Stimulated activated CD8-positive, alpha-beta memory T cell treated with anti-CD3 and anti-CD28 coated beads, Interleukin-15, amount 100 ng/mL, for 24 hours (primary cell): ENCODE measurements around the gene CDY2B.
"Not testable (repeated sequence)": the region's sequence is repeated elsewhere in the genome, so short reads cannot be mapped to it uniquely, and the experiment has no call there.

Source experiments
- DNase-seq: peaks from one replicate; pipeline ENCODE4 v3.0.0-alpha.2; 2020; ENCODE audit warnings: low read depth

CDY2B gene, protein sequence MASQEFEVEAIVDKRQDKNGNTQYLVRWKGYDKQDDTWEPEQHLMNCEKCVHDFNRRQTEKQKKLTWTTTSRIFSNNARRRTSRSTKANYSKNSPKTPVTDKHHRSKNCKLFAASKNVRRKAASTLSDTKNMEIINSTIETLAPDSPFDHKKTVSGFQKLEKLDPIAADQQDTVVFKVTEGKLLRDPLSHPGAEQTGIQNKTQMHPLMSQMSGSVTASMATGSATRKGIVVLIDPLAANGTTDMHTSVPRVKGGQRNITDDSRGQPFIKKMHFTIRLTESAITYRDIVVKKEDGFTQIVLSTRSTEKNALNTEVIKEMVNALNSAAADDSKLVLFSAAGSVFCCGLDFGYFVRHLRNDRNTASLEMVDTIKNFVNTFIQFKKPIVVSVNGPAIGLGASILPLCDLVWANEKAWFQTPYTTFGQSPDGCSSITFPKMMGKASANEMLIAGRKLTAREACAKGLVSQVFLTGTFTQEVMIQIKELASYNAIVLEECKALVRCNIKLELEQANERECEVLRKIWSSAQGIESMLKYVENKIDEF

DNA sequence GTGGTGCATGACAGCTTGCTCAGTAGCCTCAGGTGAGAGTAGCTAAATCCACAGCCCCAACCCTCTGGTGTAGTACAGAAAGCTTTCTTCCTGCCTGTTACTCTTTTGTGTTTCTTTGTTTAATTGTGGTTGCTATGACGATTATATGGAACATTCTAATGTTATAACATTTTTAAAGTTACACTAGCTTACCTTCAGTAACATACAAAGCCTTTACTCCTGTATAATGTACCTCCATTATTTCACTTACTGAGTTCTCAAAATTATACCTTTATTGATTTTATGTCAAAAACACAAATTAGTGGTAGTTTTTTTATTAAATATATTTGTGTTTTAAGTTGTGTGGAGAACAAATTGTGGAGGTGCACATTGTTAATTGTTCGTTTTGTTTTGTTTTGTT is at the start of gene CDY2B:
CDY2B (minus strand) TSS at position 101 of the 400 bp plus-strand sequence. CDS start 328 bp downstream, outside the sequence.
- not testable (repeated sequence) for DNase-seq

DNA sequence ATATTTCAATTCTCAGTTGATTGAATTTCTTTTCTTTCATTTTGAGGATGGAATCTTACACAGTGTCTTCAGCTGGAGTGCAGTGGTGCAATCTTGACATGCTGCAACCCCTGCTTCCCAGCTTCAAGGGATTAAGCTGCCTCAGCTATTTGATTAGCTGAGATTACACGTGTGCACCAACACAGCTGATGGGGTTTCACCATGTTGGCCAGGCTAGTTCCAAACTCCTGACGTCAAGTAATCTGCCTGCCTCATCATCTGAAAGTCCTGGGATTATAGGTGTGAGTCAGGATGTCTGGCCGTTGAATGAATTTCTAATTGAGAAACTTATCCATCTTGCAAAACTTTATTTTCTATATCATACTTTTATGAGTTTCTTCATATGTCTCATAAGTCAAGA is 28.0 kb upstream of the CDY2B start:
- not testable (repeated sequence) for DNase-seq

DNA sequence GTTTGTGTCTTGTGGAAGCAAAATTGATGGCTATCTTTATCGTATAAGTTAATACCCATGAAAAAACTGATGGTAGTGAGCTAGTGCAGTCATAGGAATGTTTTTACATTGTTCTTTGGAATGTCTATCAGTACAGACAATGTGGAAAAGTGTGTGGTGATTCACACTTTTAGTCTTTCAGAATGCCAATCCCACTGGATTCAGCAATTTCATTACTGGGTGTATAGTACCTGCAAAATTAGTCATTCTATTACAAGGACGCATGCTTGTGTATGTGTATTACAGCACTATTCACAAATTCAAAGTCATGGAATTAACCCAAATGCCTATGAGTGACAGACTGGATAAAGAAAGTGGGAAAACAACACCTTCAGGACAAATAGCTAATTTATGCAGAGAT is 27.3 kb upstream of the CDY2B start:
- DNase-seq: not testable (repeated sequence)

DNA sequence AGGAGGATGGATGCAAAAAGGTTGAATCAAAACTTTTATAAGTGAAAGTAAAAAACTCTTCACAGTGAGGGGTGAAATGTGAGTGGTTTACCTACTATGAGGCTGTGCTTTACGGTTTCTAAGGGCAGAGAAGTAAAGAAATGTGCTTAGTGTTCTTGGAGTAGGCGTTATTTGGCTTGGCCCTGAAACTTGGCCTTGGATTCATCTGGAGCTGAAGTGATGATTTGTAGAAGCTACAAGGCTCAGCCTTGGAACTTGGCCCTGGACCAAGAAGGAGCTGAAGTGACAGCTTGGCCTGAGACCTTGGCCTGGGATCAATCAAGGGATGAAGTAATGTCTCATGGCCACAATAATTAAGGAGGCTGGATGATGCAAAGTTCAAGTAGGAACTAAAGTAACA is 1.7 kb upstream of the CDY2B start:
- not testable (repeated sequence) for DNase-seq

DNA sequence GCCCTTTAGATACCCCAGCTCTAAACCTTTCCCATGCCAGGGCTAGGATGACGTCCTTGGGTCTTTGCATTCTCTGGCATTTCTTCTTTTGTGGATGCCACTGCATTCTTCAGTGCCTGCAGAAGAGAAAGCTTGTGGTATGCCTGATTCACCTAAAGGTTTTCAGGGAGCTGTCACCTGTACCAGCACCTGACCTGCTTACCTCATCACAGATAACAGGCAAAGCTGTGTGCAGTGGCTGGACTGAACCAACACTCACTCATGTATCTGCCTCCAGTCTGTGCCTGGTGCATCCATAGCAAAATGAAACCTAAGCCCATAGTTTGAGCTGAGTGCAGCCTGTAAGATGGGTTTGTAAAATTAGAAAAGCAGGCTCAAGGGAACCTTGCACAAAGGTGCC is 3.3 kb downstream of the CDY2B start:
- DNase-seq: not testable (repeated sequence)

DNA sequence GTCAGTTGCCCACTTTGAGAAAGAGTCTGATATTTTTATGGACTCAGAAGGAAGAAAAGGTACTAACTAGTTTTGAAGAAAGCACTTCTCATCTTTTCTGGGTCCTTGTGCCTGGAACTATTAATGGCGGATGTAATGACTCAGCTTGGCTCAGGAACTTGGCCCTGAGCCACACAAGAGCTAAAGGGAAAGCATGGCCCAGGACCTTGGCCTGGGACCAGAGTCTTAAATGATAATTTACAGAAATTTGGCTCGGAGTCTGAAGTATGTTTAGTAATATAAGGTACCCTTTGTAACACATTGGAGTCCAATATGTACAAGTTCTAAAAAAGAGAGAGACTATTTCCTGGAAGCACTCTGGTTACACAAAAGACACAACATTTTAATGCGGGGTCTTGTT is 4.6 kb downstream of the CDY2B start:
- not testable (repeated sequence) for DNase-seq

DNA sequence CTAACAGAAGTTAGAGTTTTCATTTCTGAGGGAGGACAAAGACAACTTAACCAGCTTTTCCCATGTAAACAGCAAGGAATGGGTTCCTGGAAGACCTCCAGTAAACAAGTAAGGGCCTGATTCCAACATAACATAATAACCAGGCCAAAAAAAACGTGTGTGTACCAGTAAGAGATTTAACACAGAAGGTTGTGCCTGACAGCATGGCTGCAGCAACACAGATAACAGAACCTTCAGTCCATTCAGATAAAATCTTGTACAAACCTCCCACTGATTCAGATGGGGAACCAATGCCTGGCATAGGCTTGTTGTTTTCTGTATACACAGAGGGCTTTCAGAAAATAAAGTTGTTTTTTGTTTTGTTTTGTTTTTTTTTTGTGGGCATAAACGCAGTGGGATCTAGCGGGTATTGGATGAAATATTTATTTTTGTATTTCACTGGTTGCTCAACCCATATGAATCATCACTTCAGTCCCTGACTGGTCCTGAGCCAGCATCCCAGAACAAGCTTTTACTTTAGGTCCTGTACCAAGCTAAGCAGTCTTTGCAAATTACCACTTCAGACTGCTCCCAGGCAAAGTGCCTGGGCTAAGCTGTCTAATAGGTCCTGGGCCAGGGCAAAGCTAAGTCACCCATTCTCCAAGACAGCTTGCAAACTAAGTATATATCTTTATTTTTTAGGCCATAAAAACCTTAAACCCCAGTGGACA is 8.7 kb downstream of the CDY2B start:
- not testable (repeated sequence) for DNase-seq

DNA sequence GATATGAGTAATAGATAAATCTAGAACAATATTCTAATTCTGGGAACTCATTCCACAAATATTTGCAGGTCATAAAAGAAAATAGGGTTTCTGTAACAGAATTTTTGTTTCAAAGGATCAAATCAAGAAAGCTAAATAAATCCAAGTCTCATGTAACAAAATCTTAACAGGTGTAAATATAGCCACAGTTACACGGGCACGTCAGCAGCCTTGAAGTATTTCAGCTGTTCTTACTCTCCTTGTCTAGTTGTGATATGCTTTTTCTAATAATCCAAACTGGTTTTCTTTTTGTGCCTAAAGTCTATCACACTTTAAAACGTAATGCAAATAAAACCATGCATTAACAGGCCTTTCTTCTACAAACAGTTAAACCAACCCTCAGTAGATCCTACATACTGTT is 9.3 kb downstream of the CDY2B start:
- DNase-seq: not testable (repeated sequence)

DNA sequence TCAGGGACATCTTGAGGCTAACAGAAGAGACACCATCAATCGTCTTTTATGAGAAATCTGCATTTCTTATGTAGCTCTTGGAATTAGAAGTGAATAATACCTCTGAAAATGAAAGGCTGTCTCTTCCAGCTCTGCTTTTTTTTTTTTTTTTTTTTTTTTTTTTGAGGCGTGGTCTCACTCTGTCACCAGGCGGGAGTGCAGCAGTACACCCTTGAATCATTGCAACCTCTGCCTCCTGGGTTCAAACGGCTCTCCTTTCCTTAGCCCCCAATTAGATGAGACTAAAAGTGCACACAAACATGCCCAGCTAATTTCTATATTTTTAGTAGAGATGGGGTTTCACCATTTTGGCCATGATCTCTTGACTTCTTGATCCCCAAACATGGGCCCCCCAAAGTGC is 12.2 kb downstream of the CDY2B start:
- DNase-seq: not testable (repeated sequence)

DNA sequence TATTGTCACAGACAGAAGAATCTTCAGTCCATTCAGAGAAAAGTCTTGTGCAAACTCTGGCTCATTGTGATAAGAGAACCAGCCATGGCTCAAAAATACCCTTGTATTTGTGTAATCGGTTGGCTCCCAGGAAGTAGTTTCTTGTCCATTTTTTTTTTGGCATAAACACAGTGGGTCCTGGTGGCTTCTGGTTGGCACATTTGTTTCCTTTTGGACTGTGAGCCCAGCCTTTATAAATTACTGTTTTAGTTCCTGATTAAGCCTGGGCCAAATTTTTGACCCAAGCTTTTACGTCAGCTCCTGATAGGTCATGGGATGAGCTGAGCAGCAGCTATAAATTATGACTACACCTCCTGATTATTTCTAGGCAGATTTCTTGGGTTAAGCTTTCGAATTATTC is 19.4 kb downstream of the CDY2B start:
- not testable (repeated sequence) for DNase-seq

DNA sequence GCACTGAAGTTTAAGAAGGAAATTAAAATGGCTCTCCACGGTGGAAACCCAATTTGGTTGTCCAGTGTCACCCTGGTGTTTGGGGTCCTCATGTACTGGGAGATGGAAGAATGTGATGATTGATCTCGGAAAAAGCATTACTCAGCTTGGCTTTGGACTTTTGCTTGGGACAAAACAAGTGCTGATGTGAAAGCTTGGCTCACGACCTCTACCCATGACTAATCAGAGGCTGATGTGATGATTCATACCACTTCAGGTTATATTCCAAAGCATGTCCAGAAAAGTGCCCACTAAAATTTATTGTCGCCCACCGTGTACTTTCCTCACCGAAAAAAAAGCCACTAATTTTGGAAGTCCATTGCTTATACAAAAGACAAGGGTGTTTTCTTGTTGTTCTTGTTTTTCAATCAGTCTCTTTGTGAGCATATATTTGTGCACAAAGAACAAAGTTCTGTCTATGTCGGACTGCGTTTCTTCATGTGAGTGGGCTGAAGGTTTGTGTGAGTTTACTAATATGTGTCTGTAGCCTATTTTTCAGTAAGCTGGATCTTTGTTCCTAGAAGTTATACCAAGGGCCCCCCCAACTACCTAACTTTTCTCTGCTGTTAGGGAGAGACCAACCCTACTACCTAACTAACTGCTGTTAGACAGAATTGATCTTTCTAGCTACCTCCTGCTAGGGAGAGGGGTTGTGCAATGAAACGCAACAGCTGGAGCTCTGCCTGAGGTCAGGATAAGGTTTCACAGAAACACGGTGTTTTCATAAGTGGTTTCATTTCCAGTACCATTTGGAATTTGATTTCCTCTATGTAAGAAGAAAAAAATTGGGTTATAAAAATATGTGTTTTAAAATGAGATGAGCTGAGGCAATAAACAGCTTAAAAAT is 22.8 kb downstream of the CDY2B start:
- not testable (repeated sequence) for DNase-seq

DNA sequence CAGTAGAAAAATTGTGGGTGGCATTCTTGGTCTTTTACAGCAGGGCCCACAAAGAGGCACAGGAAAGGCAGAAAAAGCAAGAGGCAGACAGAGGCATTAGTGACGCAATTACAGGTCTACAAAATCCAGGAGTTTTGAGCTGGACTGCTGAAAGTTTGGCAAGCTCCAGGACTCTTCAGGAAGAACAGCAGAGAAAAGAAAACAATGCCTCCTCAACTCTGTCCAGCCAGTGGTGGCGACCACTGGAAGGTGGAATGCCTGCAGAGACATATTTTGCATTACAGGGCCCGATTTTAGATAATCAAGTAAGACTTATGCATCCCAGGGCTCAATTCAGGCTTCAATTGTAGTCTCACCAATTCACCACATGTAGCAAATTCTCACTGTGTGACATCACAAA is 23.5 kb downstream of the CDY2B start:
- not testable (repeated sequence) for DNase-seq

DNA sequence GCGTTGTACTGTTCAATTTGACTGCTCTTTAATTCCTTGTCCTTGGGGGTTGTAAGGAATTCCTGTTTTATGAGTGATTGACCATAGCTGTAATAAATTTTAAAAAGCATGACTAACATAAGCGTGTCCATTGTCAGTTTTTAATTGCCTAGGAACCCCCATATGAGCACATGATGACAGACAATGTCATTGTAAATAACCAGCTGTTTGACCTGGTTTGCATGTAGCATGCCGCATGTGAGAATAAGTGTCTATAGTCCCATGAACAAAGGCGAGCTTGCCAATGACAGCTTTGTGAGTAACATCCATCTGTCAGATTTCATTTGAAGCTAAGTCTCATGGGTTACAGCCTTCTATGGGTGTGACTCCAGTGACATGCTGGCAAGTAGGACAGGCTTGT is 30.9 kb downstream of the CDY2B start:
- DNase-seq: not testable (repeated sequence)

DNA sequence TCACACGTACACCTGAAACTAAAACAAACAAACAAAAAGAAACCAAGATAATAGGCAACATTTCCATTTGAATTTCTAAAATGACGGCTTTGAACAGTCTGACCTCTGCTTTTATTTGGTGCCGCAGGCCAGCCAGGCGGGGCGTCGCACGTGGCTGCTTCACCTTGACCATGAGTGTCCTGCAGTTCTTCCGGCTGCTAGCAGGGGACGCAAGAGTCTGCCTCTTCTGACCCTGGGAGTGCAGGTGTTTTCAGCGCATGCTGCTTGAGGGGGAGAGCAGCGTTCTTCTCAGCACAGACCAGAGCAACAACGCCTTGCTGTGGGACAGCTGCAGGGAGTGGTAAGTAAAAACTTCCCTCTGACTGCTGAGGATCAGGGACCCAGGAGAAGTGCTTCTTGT is 47.9 kb downstream of the CDY2B start:
- DNase-seq: not testable (repeated sequence)
